Putamen (tissue), 1 donor: ENCODE measurements around the gene CNGB1.
"Not testable (repeated sequence)": the region's sequence is repeated elsewhere in the genome, so short reads cannot be mapped to it uniquely, and the experiment has no call there.

ENCODE experiments used
- DNase-seq: peaks from one replicate; pipeline ENCODE4 v3.0.0-alpha.2; 2016; ENCODE audit warnings: low spot score

The CNGB1 gene

GRCh38 chr16:57857991-57858390 lies 112.9 kb downstream of the CNGB1 start:
- not testable (repeated sequence) for DNase-seq

GRCh38 chr16:57855188-57855587 lies 115.7 kb downstream of the CNGB1 start:
- no peak for DNase-seq

GRCh38 chr16:57852189-57852588 lies 118.7 kb downstream of the CNGB1 start:
- no peak for DNase-seq

GRCh38 chr16:57848181-57848580 lies 122.7 kb downstream of the CNGB1 start:
- no peak for DNase-seq

- not testable (repeated sequence) for DNase-seq
These were observed 124.0 kb downstream of the CNGB1 start for GRCh38 chr16:57846931-57847330.

GRCh38 chr16:57846078-57846697 lies 124.7 kb downstream of the CNGB1 start:
- DNase-seq: no peak

GRCh38 chr16:57845115-57845514 lies 125.8 kb downstream of the CNGB1 start:
- no peak for DNase-seq

- DNase-seq: no peak
These were observed 126.4 kb downstream of the CNGB1 start for GRCh38 chr16:57844416-57845030.

GRCh38 chr16:57843400-57843799 lies 127.5 kb downstream of the CNGB1 start:
- no peak for DNase-seq

GRCh38 chr16:57842601-57843000 lies 128.3 kb downstream of the CNGB1 start:
- DNase-seq: no peak

GRCh38 chr16:57840833-57841232 lies 130.1 kb downstream of the CNGB1 start:
- no peak for DNase-seq

- peak; percentile 59 for DNase-seq
These were observed 132.8 kb downstream of the CNGB1 start for GRCh38 chr16:57838161-57838560.

- DNase-seq: no peak
These were observed 133.4 kb downstream of the CNGB1 start for GRCh38 chr16:57837305-57838125.

- DNase-seq: not testable (repeated sequence)
These were observed 135.5 kb downstream of the CNGB1 start for GRCh38 chr16:57835439-57835838.

GRCh38 chr16:57834936-57835335 lies 136.0 kb downstream of the CNGB1 start:
- peak; percentile 48 for DNase-seq
